ENCODE measurements around the gene FSTL4. TPM values are rescaled to one million over a fixed set of nuclear protein-coding genes. Genes with fewer than 3 reads are reported as not detected.
A peak's percentile ranks its signal among the peaks of the same experiment; 100 is the strongest.

FSTL4 gene
- total and polyA plus RNA-seq, 2 of the 13 experiments (the other 11 are each of a cell fraction or from before 2014, with no cell fraction given) = 2.1 to 3.0 TPM

- TF ChIP-seq SIX4 (CRISPR knock-in tag; IDR thresholded peaks at IDR 0.05) = no peak
- no peak for TF ChIP-seq NONO (IDR thresholded peaks at IDR 0.05)
- peak; percentile 42; the same call in 1 of the 2 replicates for TF ChIP-seq NONO (CRISPR knock-in tag; conservative IDR thresholded peaks at IDR 0.05)
- TF ChIP-seq ZFAT (CRISPR knock-in tag; conservative IDR thresholded peaks at IDR 0.05) = no peak
- no peak for TF ChIP-seq PAF1 (CRISPR knock-in tag; IDR thresholded peaks at IDR 0.05)
- TF ChIP-seq ZFP41 (CRISPR knock-in tag; IDR thresholded peaks at IDR 0.05; ENCODE audit: borderline replicate concordance) = no peak
- TF ChIP-seq U2AF1 (optimal IDR thresholded peaks at IDR 0.05; ENCODE audit: low read depth, low read length) = no peak
- no peak for TF ChIP-seq DZIP1 (CRISPR knock-in tag; IDR thresholded peaks at IDR 0.05)
- TF ChIP-seq RFX1 (IDR thresholded peaks at IDR 0.05) = no peak
- peak; percentile 21; the same call in 1 of the 2 replicates for TF ChIP-seq ARID4A (CRISPR knock-in tag; IDR thresholded peaks at IDR 0.05; ENCODE audit: borderline replicate concordance)
- no peak for TF ChIP-seq ZBTB7A (CRISPR knock-in tag; IDR thresholded peaks at IDR 0.05)
- TF ChIP-seq ZBTB21 (CRISPR knock-in tag; IDR thresholded peaks at IDR 0.05) = no peak
- peak; percentile 40; the same call in 1 of the 2 replicates for TF ChIP-seq PITX1 (CRISPR knock-in tag; IDR thresholded peaks at IDR 0.05)
- TF ChIP-seq ZMYM4 (CRISPR knock-in tag; IDR thresholded peaks at IDR 0.05) = no peak
- TF ChIP-seq ZIK1 (CRISPR knock-in tag; IDR thresholded peaks at IDR 0.05; ENCODE audit: borderline replicate concordance, low read depth) = no peak
- no peak for TF ChIP-seq SNRNP70 (IDR thresholded peaks at IDR 0.05; ENCODE audit: low read depth, low read length)
- no peak for TF ChIP-seq ZNF615 (CRISPR knock-in tag; IDR thresholded peaks at IDR 0.05; ENCODE audit: borderline replicate concordance)
- no peak for TF ChIP-seq HES4 (CRISPR knock-in tag; IDR thresholded peaks at IDR 0.05; ENCODE audit: borderline replicate concordance)
- no peak for TF ChIP-seq ZNF569 (CRISPR knock-in tag; IDR thresholded peaks at IDR 0.05; ENCODE audit: borderline replicate concordance)
- no peak for TF ChIP-seq TAF15 (IDR thresholded peaks at IDR 0.05; ENCODE audit: low read depth, low read length, poor library complexity, severe bottlenecking)
- TF ChIP-seq SAP130 (CRISPR knock-in tag; IDR thresholded peaks at IDR 0.05; ENCODE audit: low read depth) = peak; percentile 11; the same call in 1 of the 2 replicates
- TF ChIP-seq ZMYM3 (CRISPR knock-in tag; IDR thresholded peaks at IDR 0.05) = no peak
- TF ChIP-seq IRF2 (CRISPR knock-in tag; IDR thresholded peaks at IDR 0.05) = peak; percentile 37; the same call in 1 of the 2 replicates
- no peak for TF ChIP-seq ZMAT3 (CRISPR knock-in tag; conservative IDR thresholded peaks at IDR 0.05)
- peak; percentile 47 for TF ChIP-seq FOSL2 (CRISPR knock-in tag; IDR thresholded peaks at IDR 0.05)
Measured at GRCh38 chr5:133247881-133248624, 364.3 kb downstream of the FSTL4 start (continued).

Measured in HepG2 (cell line).